Measurements from ENCODE around the gene KSR1. TPM values are rescaled to one million over a fixed set of nuclear protein-coding genes. Genes with fewer than 3 reads are reported as not detected.
A peak's percentile ranks its signal among the peaks of the same experiment; 100 is the strongest.

KSR1 gene
- total and polyA plus RNA-seq, 2 donors (not counting 1 experiment from before 2014, with no cell fraction given): 5.3 to 10.1 TPM

GRCh38 chr17:27565874-27566670 is 109.8 kb downstream of the KSR1 start:
- TF ChIP-seq CTCF (conservative IDR thresholded peaks at IDR 0.05 in 1 of 2, IDR thresholded peaks at IDR 0.05 in 1 of 2; ENCODE audit: low read depth in 1 of 2, low read length in 2 of 2): no peak
- TF ChIP-seq EZH2 (IDR thresholded peaks at IDR 0.05; ENCODE audit: low read length, missing control alignments): no peak
- peak in 1 of 2 donors; percentile 75 for DNase-seq (ENCODE audit: low read depth in 2 of 2)
- H3K4me1 ChIP-seq (ENCODE audit: control insufficient read depth, extremely low read depth, insufficient read depth, low read length): no peaks in the 10 kb centered on the region
- no peaks in the 10 kb centered on the region for H3K36me3 ChIP-seq (ENCODE audit: control insufficient read depth, insufficient read depth, low read length)
- H2AFZ ChIP-seq (ENCODE audit: low read length): no peak overlapping the region
- H3K27me3 ChIP-seq (ENCODE audit: control insufficient read depth, insufficient read depth, low read length): no peaks in the 10 kb centered on the region
- no peak overlapping the region for H3K27ac ChIP-seq (ENCODE audit: insufficient read depth, low read length)
- no peaks in the 10 kb centered on the region for H4K20me1 ChIP-seq (ENCODE audit: control insufficient read depth, extremely low read depth, insufficient read depth, low read length)
- H3K9me3 ChIP-seq (ENCODE audit: control insufficient read depth, insufficient read depth, low read depth, low read length): no peaks in the 10 kb centered on the region
- no peak overlapping the region for H3K4me2 ChIP-seq (ENCODE audit: extremely low read depth, insufficient read depth, low read length)
- no peaks in the 10 kb centered on the region for H3K79me2 ChIP-seq (ENCODE audit: control insufficient read depth, insufficient read depth, low read length)
- H3K9ac ChIP-seq (ENCODE audit: insufficient read depth, low read length): no peak overlapping the region
- no peak overlapping the region for H3K4me3 ChIP-seq (replicated peaks in 1 of 4; ENCODE audit: control extremely low read depth in 1 of 4, insufficient read depth in 1 of 4, low read depth in 3 of 4, low read length in 4 of 4)

GRCh38 chr17:27566671-27567562 is 110.7 kb downstream of the KSR1 start:
- no peak overlapping the region for H3K9ac ChIP-seq (ENCODE audit: insufficient read depth, low read length)
- no peak overlapping the region for H2AFZ ChIP-seq (ENCODE audit: low read length)
- no peaks in the 10 kb centered on the region for H3K9me3 ChIP-seq (ENCODE audit: control insufficient read depth, insufficient read depth, low read depth, low read length)
- no peak for DNase-seq (ENCODE audit: low read depth in 2 of 2)
- TF ChIP-seq EZH2 (IDR thresholded peaks at IDR 0.05; ENCODE audit: low read length, missing control alignments) (no peak), CTCF (conservative IDR thresholded peaks at IDR 0.05 in 1 of 2, IDR thresholded peaks at IDR 0.05 in 1 of 2; ENCODE audit: low read depth in 1 of 2, low read length in 2 of 2) (no peak)
- no peak overlapping the region for H3K4me2 ChIP-seq (ENCODE audit: extremely low read depth, insufficient read depth, low read length)
- H3K4me3 ChIP-seq (replicated peaks in 1 of 4; ENCODE audit: control extremely low read depth in 1 of 4, insufficient read depth in 1 of 4, low read depth in 3 of 4, low read length in 4 of 4): no peak overlapping the region
- no peaks in the 10 kb centered on the region for H3K36me3 ChIP-seq (ENCODE audit: control insufficient read depth, insufficient read depth, low read length)
- no peaks in the 10 kb centered on the region for H3K79me2 ChIP-seq (ENCODE audit: control insufficient read depth, insufficient read depth, low read length)
- H3K27me3 ChIP-seq (ENCODE audit: control insufficient read depth, insufficient read depth, low read length): no peaks in the 10 kb centered on the region
- H3K27ac ChIP-seq (ENCODE audit: insufficient read depth, low read length): no peak overlapping the region
- no peaks in the 10 kb centered on the region for H3K4me1 ChIP-seq (ENCODE audit: control insufficient read depth, extremely low read depth, insufficient read depth, low read length)
- H4K20me1 ChIP-seq (ENCODE audit: control insufficient read depth, extremely low read depth, insufficient read depth, low read length): no peaks in the 10 kb centered on the region

- no peaks in the 10 kb centered on the region for H4K20me1 ChIP-seq (ENCODE audit: control insufficient read depth, extremely low read depth, insufficient read depth, low read length)
- no peak overlapping the region for H3K9ac ChIP-seq (ENCODE audit: insufficient read depth, low read length)
- no peaks in the 10 kb centered on the region for H3K9me3 ChIP-seq (ENCODE audit: control insufficient read depth, insufficient read depth, low read depth, low read length)
- no peaks in the 10 kb centered on the region for H3K27me3 ChIP-seq (ENCODE audit: control insufficient read depth, insufficient read depth, low read length)
- H3K4me3 ChIP-seq (replicated peaks in 1 of 4; ENCODE audit: control extremely low read depth in 1 of 4, insufficient read depth in 1 of 4, low read depth in 3 of 4, low read length in 4 of 4): no peak overlapping the region
- no peak for DNase-seq (ENCODE audit: low read depth in 2 of 2)
- H3K36me3 ChIP-seq (ENCODE audit: control insufficient read depth, insufficient read depth, low read length): no peaks in the 10 kb centered on the region
- no peak for TF ChIP-seq CTCF (conservative IDR thresholded peaks at IDR 0.05 in 1 of 2, IDR thresholded peaks at IDR 0.05 in 1 of 2; ENCODE audit: low read depth in 1 of 2, low read length in 2 of 2)
- no peak for TF ChIP-seq EZH2 (IDR thresholded peaks at IDR 0.05; ENCODE audit: low read length, missing control alignments)
- no peak overlapping the region for H3K4me2 ChIP-seq (ENCODE audit: extremely low read depth, insufficient read depth, low read length)
- H3K4me1 ChIP-seq (ENCODE audit: control insufficient read depth, extremely low read depth, insufficient read depth, low read length): no peaks in the 10 kb centered on the region
- H3K79me2 ChIP-seq (ENCODE audit: control insufficient read depth, insufficient read depth, low read length): no peaks in the 10 kb centered on the region
- no peak overlapping the region for H3K27ac ChIP-seq (ENCODE audit: insufficient read depth, low read length)
- no peak overlapping the region for H2AFZ ChIP-seq (ENCODE audit: low read length)
These were observed 111.3 kb downstream of the KSR1 start for GRCh38 chr17:27567563-27567859.
